ENCODE measurements around the gene KLHL36. TPM values are rescaled to one million over a fixed set of nuclear protein-coding genes. Genes with fewer than 3 reads are reported as not detected.

KLHL36 gene
- total RNA-seq, 2 donors from 2014 or later, result 36.2 to 44.1 TPM

DNA sequence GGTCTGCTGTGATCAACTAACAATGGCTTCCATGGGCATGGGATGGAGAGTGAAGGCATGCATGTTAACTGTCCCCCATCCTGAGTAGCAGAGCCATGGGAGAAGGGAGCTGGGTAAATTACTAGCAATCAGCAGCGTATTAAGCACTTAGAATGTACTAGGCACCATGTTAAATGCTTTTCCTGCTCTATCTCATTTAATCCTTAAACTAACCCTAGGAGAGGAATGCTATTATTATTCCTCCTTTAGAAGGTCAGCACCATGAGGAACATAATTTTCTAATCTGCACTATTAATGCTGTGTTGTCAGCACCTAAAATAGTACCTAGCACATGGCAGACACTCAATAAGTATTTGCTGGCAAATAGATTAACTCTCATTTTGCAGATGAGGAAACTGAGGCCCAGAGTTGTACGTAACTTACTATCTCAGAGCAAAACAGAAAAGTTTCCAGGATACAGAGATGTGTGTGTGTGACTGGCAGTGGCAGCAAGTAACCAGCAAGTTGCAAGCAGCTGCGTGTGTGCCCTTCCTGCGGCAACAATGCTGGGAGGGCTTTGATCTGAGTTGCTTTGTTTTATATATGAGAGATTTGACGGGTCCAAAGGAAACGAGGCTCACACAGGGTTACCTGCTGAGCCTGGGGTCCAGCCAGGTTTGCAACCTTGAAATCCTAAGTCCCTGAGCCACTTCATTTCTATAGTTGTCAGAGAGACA, 6.5 kb upstream of the KLHL36 start:
- Histone ChIP-seq H3K9me3 (no peaks in the 10 kb centered on the region), H3K4me3 (no peak overlapping the region), H3K36me3 (no peaks in the 10 kb centered on the region), H3K27ac (peak overlapping the region in 1 of 2 donors; percentile 26), H3K27me3 (no peaks in the 10 kb centered on the region), H3K4me1 (peaks cover 0 to 25% of the 10 kb centered on the region in 2 donors)
- no peak for DNase-seq (ENCODE audit: low spot score)
- TF ChIP-seq, protein P1, sequence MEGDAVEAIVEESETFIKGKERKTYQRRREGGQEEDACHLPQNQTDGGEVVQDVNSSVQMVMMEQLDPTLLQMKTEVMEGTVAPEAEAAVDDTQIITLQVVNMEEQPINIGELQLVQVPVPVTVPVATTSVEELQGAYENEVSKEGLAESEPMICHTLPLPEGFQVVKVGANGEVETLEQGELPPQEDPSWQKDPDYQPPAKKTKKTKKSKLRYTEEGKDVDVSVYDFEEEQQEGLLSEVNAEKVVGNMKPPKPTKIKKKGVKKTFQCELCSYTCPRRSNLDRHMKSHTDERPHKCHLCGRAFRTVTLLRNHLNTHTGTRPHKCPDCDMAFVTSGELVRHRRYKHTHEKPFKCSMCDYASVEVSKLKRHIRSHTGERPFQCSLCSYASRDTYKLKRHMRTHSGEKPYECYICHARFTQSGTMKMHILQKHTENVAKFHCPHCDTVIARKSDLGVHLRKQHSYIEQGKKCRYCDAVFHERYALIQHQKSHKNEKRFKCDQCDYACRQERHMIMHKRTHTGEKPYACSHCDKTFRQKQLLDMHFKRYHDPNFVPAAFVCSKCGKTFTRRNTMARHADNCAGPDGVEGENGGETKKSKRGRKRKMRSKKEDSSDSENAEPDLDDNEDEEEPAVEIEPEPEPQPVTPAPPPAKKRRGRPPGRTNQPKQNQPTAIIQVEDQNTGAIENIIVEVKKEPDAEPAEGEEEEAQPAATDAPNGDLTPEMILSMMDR (IDR thresholded peaks at IDR 0.05), result no peak

DNA sequence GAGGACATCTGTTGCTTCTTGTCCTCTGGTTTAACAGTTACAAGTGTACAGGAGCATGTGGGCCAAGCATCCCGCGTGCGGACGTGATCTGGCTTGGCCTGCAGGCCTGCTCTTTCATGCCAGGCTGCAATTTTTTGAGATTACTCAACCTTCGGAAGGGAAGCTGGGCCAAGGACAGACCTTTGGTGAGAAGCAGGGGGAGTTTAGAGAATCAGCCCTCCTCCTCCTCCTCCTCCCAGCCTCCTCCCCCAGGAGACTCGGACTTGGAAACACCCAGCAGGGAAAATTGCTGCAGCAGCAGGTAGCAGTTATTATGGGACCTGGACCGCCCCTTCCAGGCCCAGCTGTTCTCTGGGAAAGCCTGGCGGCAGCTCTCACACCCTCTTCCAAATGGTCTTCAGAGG, 5.1 kb upstream of the KLHL36 start:
- H3K9me3 ChIP-seq, result no peaks in the 10 kb centered on the region
- TF ChIP-seq, protein P1 (IDR thresholded peaks at IDR 0.05), result no peak
- no peak overlapping the region for H3K4me3 ChIP-seq
- H3K36me3 ChIP-seq, result no peaks in the 10 kb centered on the region
- peak overlapping the region; percentile 61 to 62 for H3K27ac ChIP-seq
- H3K27me3 ChIP-seq, result no peaks in the 10 kb centered on the region
- peaks cover 0 to 35% of the 10 kb centered on the region in 2 donors for H3K4me1 ChIP-seq
- DNase-seq (ENCODE audit: low spot score), result peak; percentile 88

DNA sequence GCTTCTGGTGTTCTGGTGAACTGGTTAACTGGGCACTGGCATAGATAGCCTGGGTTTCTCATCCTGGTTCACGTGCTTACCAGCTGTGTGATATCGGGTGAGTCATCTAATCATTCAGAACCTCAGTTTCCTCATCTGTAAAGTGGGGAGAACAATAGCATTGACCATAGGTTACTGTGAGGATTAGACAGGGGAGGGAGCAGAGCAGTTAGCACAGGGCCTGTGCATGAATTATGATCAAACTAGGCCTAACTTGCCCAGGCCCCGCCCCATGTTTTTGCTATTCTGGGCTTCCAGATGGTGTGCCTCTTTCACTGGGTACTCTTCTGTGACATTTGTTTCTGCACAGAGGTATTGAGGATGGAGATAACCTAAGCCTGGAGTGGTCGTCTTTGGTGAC, 4.6 kb upstream of the KLHL36 start:
- Histone ChIP-seq H3K4me1 (peaks cover 0 to 35% of the 10 kb centered on the region in 2 donors), H3K4me3 (no peak overlapping the region), H3K27me3 (no peaks in the 10 kb centered on the region), H3K36me3 (no peaks in the 10 kb centered on the region), H3K9me3 (no peaks in the 10 kb centered on the region), H3K27ac (peak overlapping the region; percentile 17 to 62)
- TF ChIP-seq, protein P1 (IDR thresholded peaks at IDR 0.05), result no peak
- DNase-seq (ENCODE audit: low spot score), result no peak

DNA sequence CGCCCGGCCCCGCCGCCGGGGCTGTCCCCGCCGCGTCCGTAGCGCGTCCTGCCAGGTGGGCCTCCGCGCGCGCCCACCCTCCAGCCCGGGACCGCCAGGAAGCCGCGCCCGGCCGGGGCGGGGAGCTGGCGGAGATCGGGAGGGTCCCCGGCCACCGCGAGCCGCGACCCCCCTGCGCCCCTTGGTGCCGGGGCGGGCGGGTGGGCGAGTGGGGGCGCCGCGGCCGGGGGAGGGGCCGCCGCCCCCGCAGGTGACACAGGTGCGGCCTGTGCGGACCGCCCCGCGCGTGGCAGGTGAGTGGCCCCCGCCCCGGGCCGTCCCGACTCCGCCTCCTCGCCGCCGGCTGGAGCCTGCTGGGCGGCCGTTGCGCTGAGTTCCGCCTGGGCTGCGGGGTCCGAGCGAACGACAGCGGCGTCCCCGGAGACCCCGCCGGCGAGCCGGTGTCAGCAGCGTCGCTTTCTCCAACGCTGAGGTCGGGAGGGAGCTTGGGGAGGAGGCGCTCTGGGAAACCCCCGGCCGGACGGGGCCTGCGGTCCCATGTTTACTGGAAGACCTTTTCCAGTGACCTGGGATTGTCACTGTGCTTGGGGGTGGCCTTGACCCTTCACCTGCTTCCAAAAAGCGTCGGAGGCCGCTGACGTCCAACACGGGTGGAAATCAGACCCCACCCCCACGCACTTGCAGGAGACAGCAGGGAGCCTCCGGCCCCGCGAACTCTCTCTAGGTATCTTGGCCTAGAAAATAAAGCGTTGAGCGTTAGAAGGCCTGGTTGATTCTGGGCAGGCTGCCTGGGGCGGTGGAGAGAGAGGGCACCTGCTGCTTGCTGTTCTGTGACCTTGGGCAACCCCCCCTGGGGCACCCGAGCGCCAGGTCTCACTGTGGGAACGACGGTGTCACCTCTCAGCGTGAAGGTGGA, 542 bp downstream of the KLHL36 start:
- DNase-seq (ENCODE audit: low spot score), result no peak
- TF ChIP-seq, protein P1 (IDR thresholded peaks at IDR 0.05), result no peak
- H3K9me3 ChIP-seq, result no peaks in the 10 kb centered on the region
- H3K4me3 ChIP-seq, result peak overlapping the region; percentile 64 to 74
- H3K36me3 ChIP-seq, result peaks cover 26% of the 10 kb centered on the region
- H3K4me1 ChIP-seq, result peaks cover 0 to 23% of the 10 kb centered on the region in 2 donors
- H3K27me3 ChIP-seq, result no peaks in the 10 kb centered on the region
- peak overlapping the region; percentile 85 to 87 for H3K27ac ChIP-seq

DNA sequence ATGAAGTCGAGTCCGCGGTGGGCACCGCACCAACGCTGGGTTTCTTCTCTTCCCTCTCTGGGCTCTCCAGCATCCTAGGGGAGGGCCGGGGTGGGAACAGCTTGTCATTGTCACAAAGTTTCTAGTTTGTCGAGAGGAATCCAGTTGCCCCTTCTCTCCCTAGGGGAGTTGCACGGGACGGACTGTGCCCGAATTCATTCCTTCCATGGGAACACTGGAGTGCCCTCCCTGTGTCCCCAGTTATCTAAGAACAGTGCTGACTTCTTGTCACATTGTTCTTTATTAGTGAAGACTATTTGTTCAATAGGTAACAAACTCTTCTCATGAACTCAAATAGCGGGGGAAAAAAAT, 1.2 kb downstream of the KLHL36 start:
- peaks cover 28% of the 10 kb centered on the region for H3K36me3 ChIP-seq
- peak overlapping the region; percentile 85 to 87 for H3K27ac ChIP-seq
- TF ChIP-seq, protein P1 (IDR thresholded peaks at IDR 0.05), result no peak
- H3K4me3 ChIP-seq, result peak overlapping the region; percentile 64 to 74
- no peak for DNase-seq (ENCODE audit: low spot score)
- H3K27me3 ChIP-seq, result no peaks in the 10 kb centered on the region
- no peaks in the 10 kb centered on the region for H3K9me3 ChIP-seq
- H3K4me1 ChIP-seq, result peaks cover 0 to 23% of the 10 kb centered on the region in 2 donors

Measured in right atrium auricular region (tissue), 2 donors.